Uterus (tissue), 4 donors: ENCODE data around the gene CASTOR1. TPM values are rescaled to one million over a fixed set of nuclear protein-coding genes. Genes with fewer than 3 reads are reported as not detected.

Source experiments
- DNase-seq, 2 donors: peaks; one replicate each; pipeline ENCODE4 v3.0.0-alpha.2; 2019 to 2020
- H3K27ac ChIP-seq, 2 donors: fragments of 200-600 bp; sonication (generic); 1 replicate in 1 of 2; 2 replicates in 1 of 2; pipeline ENCODE4 v1.5.1; 2016 to 2018
- H3K27me3 ChIP-seq, 2 donors: fragments of 200-600 bp; sonication (generic); one replicate each; pipeline ENCODE4 v1.5.1; 2018 to 2019; ENCODE audit warnings: control low read depth in 1 of 2
- H3K36me3 ChIP-seq, 2 donors: fragments of 200-600 bp; sonication (generic); one replicate each; pipeline ENCODE4 v1.5.1; 2019; ENCODE audit warnings: control low read depth in 1 of 2
- H3K4me1 ChIP-seq, 2 donors: fragments of 200-600 bp; sonication (generic); one replicate each; pipeline ENCODE4 v1.5.1; 2018 to 2019; ENCODE audit warnings: control low read depth in 1 of 2
- H3K4me3 ChIP-seq, 2 donors: fragments of 200-600 bp; sonication (generic); 1 replicate in 1 of 2; 2 replicates in 1 of 2; pipeline ENCODE4 v1.5.1; 2018 to 2019; ENCODE audit warnings: mild to moderate bottlenecking in 1 of 2
- H3K9me3 ChIP-seq, 2 donors: fragments of 200-600 bp; sonication (generic); one replicate each; pipeline ENCODE4 v1.5.1; 2019; ENCODE audit warnings: control low read depth in 1 of 2
- POLR2A ChIP-seq, 2 donors: fragments of 450-650 bp; IDR thresholded peaks; one replicate each; pipeline ENCODE4 v1.6.1; 2016; ENCODE audit warnings: antibody characterized with exemption in 2 of 2, mild to moderate bottlenecking in 1 of 2, moderate library complexity in 1 of 2
- intact Hi-C: fragments of 100-400 bp; cut with DNase I; formaldehyde crosslinking; loops from one replicate; pipeline ENCODE4 v1.15.1; 2023; ENCODE audit warnings: low total_unique reads
- total RNA-seq, 4 donors: library from RNA; depleted of rRNA in 3 of 4; stranded (reverse); fragments of >200 nt in 3 of 4; gene quantifications; one replicate each; pipeline versions ENCODE4 v1.1.0 to v1.2.4, GENCODE V29; 2014 to 2023
- TF ChIP-seq, protein P1 (sequence below), 4 experiments: fragments of 200-600 bp in 2 of 4; fragments of 450-650 bp in 2 of 4; sonication (generic) in 2 of 4; IDR thresholded peaks; one replicate each; pipeline ENCODE4 v1.5.1; 2016 to 2019; ENCODE audit warnings: antibody characterized with exemption in 4 of 4, mild to moderate bottlenecking in 2 of 4, moderate library complexity in 1 of 4
- donor health status: DM: yes; HTN: yes; CAD: no.

The CASTOR1 gene
- total RNA-seq, 4 donors from 2014 or later: 15.8 to 67.1 (median 27.7) TPM

DNA sequence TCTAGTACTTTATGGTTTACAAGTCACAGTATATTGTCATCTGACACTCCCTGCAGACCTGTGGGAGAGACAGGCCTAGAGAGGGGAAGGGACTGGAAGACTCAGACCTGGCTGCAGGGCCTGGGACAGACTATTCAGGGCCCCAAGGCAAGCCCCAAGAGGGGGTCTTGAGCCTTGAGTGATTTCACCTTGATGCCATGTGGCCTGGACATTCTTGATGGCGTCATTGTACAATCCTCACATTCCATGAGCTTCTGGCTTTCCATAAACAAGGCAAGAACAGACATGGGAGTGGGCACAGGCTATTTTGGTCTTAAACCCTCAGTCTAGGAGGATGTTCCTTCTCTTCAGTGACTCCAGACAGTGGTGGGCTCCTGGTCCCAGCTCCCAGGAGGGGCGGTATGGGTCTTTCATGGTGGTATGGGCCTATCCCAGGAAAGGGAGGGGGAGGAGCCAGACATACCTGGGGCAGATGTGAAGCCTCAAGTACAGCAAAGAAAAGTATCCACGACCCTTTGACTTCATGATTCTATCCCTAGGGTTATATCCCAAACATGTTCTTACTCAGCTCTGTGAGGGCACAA is 39.3 kb upstream of the CASTOR1 start:
- Histone ChIP-seq H3K4me3 (no peak overlapping the region), H3K4me1 (peaks cover 0 to 4% of the 10 kb centered on the region in 2 donors), H3K9me3 (no peaks in the 10 kb centered on the region), H3K27me3 (no peaks in the 10 kb centered on the region), H3K36me3 (no peaks in the 10 kb centered on the region), H3K27ac (no peak overlapping the region)
- DNase-seq: no peak
- TF ChIP-seq, protein P1, sequence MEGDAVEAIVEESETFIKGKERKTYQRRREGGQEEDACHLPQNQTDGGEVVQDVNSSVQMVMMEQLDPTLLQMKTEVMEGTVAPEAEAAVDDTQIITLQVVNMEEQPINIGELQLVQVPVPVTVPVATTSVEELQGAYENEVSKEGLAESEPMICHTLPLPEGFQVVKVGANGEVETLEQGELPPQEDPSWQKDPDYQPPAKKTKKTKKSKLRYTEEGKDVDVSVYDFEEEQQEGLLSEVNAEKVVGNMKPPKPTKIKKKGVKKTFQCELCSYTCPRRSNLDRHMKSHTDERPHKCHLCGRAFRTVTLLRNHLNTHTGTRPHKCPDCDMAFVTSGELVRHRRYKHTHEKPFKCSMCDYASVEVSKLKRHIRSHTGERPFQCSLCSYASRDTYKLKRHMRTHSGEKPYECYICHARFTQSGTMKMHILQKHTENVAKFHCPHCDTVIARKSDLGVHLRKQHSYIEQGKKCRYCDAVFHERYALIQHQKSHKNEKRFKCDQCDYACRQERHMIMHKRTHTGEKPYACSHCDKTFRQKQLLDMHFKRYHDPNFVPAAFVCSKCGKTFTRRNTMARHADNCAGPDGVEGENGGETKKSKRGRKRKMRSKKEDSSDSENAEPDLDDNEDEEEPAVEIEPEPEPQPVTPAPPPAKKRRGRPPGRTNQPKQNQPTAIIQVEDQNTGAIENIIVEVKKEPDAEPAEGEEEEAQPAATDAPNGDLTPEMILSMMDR (IDR thresholded peaks at IDR 0.05): no peak
- TF ChIP-seq POLR2A (IDR thresholded peaks at IDR 0.05): no peak
- intact Hi-C loops: no loop called here

DNA sequence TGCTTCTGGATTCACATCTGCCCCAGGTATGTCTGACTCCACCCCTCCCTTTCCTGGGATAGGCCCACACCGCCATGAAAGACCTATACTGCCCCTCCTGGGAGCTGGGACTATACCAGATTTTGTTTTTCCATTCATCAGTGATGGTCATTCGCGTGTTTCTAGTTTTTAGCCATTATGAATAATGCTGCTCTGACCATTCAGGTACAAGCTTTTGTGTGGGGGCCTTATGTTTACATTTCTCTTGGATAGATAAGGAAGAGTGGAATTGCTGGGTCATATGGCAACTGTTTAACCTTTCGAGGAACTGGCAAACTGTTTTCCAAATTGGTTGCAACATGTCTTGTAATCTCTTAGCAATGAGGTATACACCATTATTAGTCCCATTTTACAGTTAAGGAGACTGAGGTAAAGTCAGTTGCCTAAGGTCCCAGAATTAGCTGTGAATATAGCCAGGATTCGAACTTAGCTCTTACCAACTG is 38.6 kb upstream of the CASTOR1 start:
- H3K4me3 ChIP-seq: no peak overlapping the region
- H3K27me3 ChIP-seq: no peaks in the 10 kb centered on the region
- no peaks in the 10 kb centered on the region for H3K9me3 ChIP-seq
- DNase-seq: no peak
- TF ChIP-seq, protein P1 (IDR thresholded peaks at IDR 0.05): no peak
- no peak for TF ChIP-seq POLR2A (IDR thresholded peaks at IDR 0.05)
- H3K36me3 ChIP-seq: no peaks in the 10 kb centered on the region
- intact Hi-C loops: no loop called here
- H3K27ac ChIP-seq: peak overlapping the region in 1 of 2 donors; percentile 81
- H3K4me1 ChIP-seq: peaks cover 0 to 4% of the 10 kb centered on the region in 2 donors

DNA sequence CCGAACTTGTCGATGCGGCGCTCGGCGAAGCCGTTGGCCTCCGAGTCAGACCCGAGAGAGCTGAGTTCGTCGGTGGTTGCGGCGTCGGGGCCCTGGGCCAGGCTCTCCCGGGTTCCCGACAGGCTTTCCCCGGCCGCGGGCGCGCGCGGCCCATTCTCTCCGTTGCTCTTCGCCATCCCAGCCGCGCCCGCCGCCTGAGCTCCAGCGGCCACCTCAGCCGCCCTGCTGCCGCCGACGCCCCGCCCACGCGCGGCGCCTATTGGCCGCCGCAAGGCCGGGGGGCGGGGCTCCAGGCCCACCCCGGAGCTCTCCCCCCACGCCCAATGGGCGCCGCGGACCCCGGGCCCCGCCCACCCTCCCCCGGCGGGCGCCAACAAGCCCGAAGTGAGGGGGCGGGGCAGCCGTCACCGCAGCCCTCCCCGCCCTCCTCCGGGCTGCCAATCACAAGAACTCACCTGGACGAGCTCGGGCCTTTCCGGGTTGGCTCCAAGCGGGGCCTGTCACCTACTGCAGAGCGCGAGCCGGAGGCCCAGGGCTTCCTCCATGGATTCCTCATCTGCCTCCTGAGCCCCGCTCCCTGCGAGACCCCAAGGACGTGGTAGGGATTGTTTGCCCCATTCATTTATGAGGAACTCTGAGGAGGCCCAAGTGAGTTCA is 37.5 kb upstream of the CASTOR1 start, which contains the start of gene TBC1D10A:
TSS of gene TBC1D10A (minus strand) at position 236 of the 657 bp plus-strand sequence. CDS start at position 176, 60 bp downstream.
- H3K4me1 ChIP-seq: peaks cover 0 to 4% of the 10 kb centered on the region in 2 donors
- H3K9me3 ChIP-seq: no peaks in the 10 kb centered on the region
- TF ChIP-seq, protein P1 (IDR thresholded peaks at IDR 0.05): peak in 1 of 4 experiments; percentile 5
- TF ChIP-seq POLR2A (IDR thresholded peaks at IDR 0.05): peak; percentile 90
- H3K4me3 ChIP-seq: peak within 1 kb of the TSS; percentile 67 to 71
- H3K27me3 ChIP-seq: no peaks in the 10 kb centered on the region
- H3K36me3 ChIP-seq: no peaks in the 10 kb centered on the region
- DNase-seq: peak; percentile 86 to 87
- intact Hi-C loops: no loop called here
- H3K27ac ChIP-seq: peak within 1 kb of the TSS; percentile 63 to 81

DNA sequence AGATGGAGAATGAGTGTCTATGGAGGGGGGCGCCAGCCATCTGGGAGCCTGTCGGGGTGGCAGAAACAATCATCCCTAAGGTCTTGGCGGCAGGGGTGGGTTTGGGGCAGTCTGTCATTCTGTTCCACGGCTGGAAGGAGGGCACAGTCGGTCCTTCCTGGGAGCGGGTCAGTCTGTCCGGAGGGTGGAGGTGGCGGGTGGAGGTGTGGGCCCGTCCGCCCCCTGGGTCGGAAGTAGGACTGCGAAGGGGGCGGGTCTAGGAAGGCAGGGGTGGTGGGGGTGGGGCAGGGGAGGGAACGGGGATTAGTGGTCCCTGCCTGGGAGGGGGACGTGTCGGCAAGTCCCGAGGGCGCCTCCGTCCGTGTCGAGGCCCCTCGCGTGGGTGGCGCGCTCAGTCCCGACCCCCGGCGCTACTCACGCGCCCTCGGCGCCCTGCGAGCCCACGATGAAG is 37.0 kb upstream of the CASTOR1 start:
- Histone ChIP-seq H3K27ac (peak overlapping the region; percentile 63 to 81), H3K36me3 (no peaks in the 10 kb centered on the region), H3K4me3 (peak overlapping the region; percentile 67 to 71), H3K9me3 (no peaks in the 10 kb centered on the region), H3K27me3 (no peaks in the 10 kb centered on the region), H3K4me1 (peaks cover 0 to 4% of the 10 kb centered on the region in 2 donors)
- TF ChIP-seq, protein P1 (IDR thresholded peaks at IDR 0.05): no peak
- no peak for TF ChIP-seq POLR2A (IDR thresholded peaks at IDR 0.05)
- intact Hi-C loops: no loop called here
- DNase-seq: peak in 1 of 2 donors; percentile 43

DNA sequence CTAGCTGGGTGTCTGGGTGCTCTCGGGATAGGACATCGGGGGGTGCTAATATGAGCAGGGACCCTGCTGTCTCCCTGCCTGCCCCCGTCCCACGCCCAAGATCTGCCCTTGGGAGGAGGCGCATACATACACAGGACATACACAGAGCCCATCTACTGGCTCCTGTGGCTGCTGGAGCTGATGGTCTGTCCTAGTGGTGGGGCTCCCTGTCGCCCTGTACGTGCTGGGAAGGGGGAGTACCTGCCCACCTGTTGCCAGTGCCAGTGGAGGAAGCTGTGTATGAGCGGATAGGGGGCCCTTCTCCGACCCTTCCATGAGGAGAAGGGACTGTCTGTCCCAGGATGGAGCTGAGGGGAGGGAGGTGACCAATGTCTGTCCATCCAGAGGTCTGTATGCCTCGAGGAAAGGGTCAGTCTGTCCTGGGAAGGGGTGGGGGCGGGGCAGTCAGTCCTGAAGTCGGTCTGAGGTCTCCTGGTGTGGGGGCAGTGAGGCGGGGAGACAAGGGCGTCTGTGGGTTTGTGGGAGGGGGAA is 36.5 kb upstream of the CASTOR1 start:
- Histone ChIP-seq H3K9me3 (no peaks in the 10 kb centered on the region), H3K27ac (peak overlapping the region; percentile 63 to 81), H3K4me1 (peaks cover 0 to 4% of the 10 kb centered on the region in 2 donors), H3K4me3 (peak overlapping the region; percentile 67 to 71), H3K27me3 (no peaks in the 10 kb centered on the region), H3K36me3 (no peaks in the 10 kb centered on the region)
- intact Hi-C loops: no loop called here
- no peak for TF ChIP-seq POLR2A (IDR thresholded peaks at IDR 0.05)
- TF ChIP-seq, protein P1 (IDR thresholded peaks at IDR 0.05): no peak
- DNase-seq: no peak
